Heart left ventricle (tissue), 16 donors: ENCODE data around the gene FOLR2. TPM values are rescaled to one million over a fixed set of nuclear protein-coding genes. Genes with fewer than 3 reads are reported as not detected.
A peak's percentile ranks its signal among the peaks of the same experiment; 100 is the strongest.

Source experiments
- ATAC-seq, 4 donors: fragments of 200-7000 bp; cut with Tn5 transposase; one replicate each; pipeline ENCODE4 v1.9.1; 2020 to 2022; ENCODE audit warnings: moderate library complexity in 4 of 4, mild to moderate bottlenecking in 3 of 4, moderate number of reproducible peaks in 1 of 4
- DNase-seq, 5 donors: peaks; one replicate each; pipeline ENCODE4 v3.0.0-alpha.2; 2020
- H3K27ac ChIP-seq, 12 donors: fragments of 200-600 bp; sonication (generic) in 4 of 12; one replicate each; pipeline versions ENCODE4 v1.5.0 to v1.8.0; 2016 to 2022; ENCODE audit warnings: mild to moderate bottlenecking in 2 of 12
- H3K27me3 ChIP-seq, 9 donors: fragments of 200-600 bp; sonication (generic) in 2 of 9; one replicate each; pipeline versions ENCODE4 v1.5.1 to v1.8.0; 2016 to 2022; ENCODE audit warnings: mild to moderate bottlenecking in 3 of 9
- H3K36me3 ChIP-seq, 9 donors: fragments of 200-600 bp; sonication (generic) in 2 of 9; one replicate each; pipeline versions ENCODE4 v1.5.0 to v1.8.0; 2018 to 2022; ENCODE audit warnings: mild to moderate bottlenecking in 2 of 9
- H3K4me1 ChIP-seq, 12 donors: fragments of 200-600 bp; sonication (generic) in 4 of 12; one replicate each; pipeline versions ENCODE4 v1.5.0 to v1.8.0; 2016 to 2022; ENCODE audit warnings: mild to moderate bottlenecking in 3 of 12
- H3K4me3 ChIP-seq, 12 donors: fragments of 200-600 bp; sonication (generic) in 4 of 12; one replicate each; pipeline versions ENCODE4 v1.5.0 to v1.8.0; 2017 to 2022; ENCODE audit warnings: mild to moderate bottlenecking in 9 of 12, moderate library complexity in 4 of 12
- H3K9me3 ChIP-seq, 12 donors: fragments of 200-600 bp; sonication (generic) in 4 of 12; one replicate each; pipeline versions ENCODE4 v1.5.0 to v1.8.0; 2016 to 2022; ENCODE audit warnings: mild to moderate bottlenecking in 1 of 12
- CTCF ChIP-seq, 12 donors: fragments of 200-600 bp; sonication (generic) in 4 of 12; IDR thresholded peaks; one replicate each; pipeline versions ENCODE4 v1.5.0 to v1.8.0; 2018 to 2022; ENCODE audit warnings: antibody characterized with exemption in 12 of 12, mild to moderate bottlenecking in 5 of 12
- POLR2A ChIP-seq, 2 donors: fragments of 450-650 bp; IDR thresholded peaks; one replicate each; pipeline ENCODE4 v1.6.1; 2017; ENCODE audit warnings: antibody characterized with exemption in 2 of 2, mild to moderate bottlenecking in 2 of 2, moderate library complexity in 2 of 2
- WGBS, 4 donors: extraction: QIAGEN DNeasy Blood & Tissue Kit in 2 of 4; methylation state at CpG; one replicate each; pipeline versions ENCODE4 v1.1.5 to v1.1.7; 2013 to 2018; 5-methylcytosine and 5-hydroxymethylcytosine counted together
- intact Hi-C, 10 donors: fragments of 100-400 bp; cut with DNase I; formaldehyde crosslinking; loops; one replicate each; pipeline versions ENCODE4 v1.11.1 to v1.14.2; 2022
- polyA plus RNA-seq, 2 donors: library from polyadenylated mRNA; stranded (reverse); fragments of 200-250 nt; gene quantifications; one replicate each; pipeline ENCODE4 v1.2.3, GENCODE V29; 2013
- total RNA-seq, 9 donors: library from RNA; depleted of rRNA in 2 of 9; stranded (reverse); fragments of >200 nt in 2 of 9; fragmentation: NEBNext Ultra II Directional in 3 of 9; extraction: Animal tissue kit (Norgen Biotek cat#: 25700) in 3 of 9; gene quantifications; one replicate each; pipeline versions ENCODE4 v1.1.0 to v1.2.4, GENCODE V29; 2016 to 2023
- donor health status: ischemic (EF 13 %, LVEDD 7.1; RV severe dilation, severe dysfunction).
- donor health status: healthy with polysubstance abuse.
- donor health status: DM: no; HTN: yes; CAD: no.
- donor health status: DM: no; HTN: no; CAD: no.
- donor health status: ischemic (EF 25% LVEDD 6.9; RV normal size, moderate dysfunction).
- donor health status: ischemic (EF 25% LVEDD 5.7; RV mildly dilated, moderate dysfunction).
- donor health status: healthy.
- donor health status: DM: yes; HTN: yes; CAD: no.
- donor health status: ischemic (EF 35%, LVEDD 5.7; RV mildly dilated, moderate dysfunction).
- donor health status: nonischemic (EF 11% LVEDD 7.7; RV severe dilation, severe dysfunction).
- donor health status: DM: yes; HTN: yes; CAD: no.
- donor health status: PGD.
- donor health status: ischemic (EF 29% LVEDD 5.4; RV normal size, mild dysfunction).
- donor health status: nonischemic (EF 23%, LVEDD 6.1; RV moderate dilation, normal function).

Gene FOLR2
- total and polyA plus RNA-seq, 11 donors: 5.0 to 136 (median 14.6) TPM

- peak in 1 of 4 donors; percentile 1 for ATAC-seq
- H3K27me3 ChIP-seq: peaks cover 12 to 45% (median 31%) of the 10 kb centered on the region in 9 donors
- H3K27ac ChIP-seq: peak overlapping the region in 5 of 12 donors; percentile 39 to 78 (median 52)
- peaks cover 0 to 47% (median 42%) of the 10 kb centered on the region in 9 donors for H3K36me3 ChIP-seq
- intact Hi-C loops: loop anchor here in 1 of 10 donors (10.0 kb wide), 1 partner anchor 176 kb away; no protein-coding TSS in a partner anchor
- H3K4me3 ChIP-seq: peak overlapping the region in 5 of 12 donors; percentile 43 to 56 (median 47)
- peaks cover 0 to 44% (median 31%) of the 10 kb centered on the region in 12 donors for H3K4me1 ChIP-seq
- TF ChIP-seq POLR2A (IDR thresholded peaks at IDR 0.05) (no peak), CTCF (IDR thresholded peaks at IDR 0.05) (peak in 1 of 12 donors; percentile 11)
- WGBS, 4 donors: 70 to 79% (median 73%) methylated on average over 24 to 28 of the region's 28 CpGs
- no peak for DNase-seq
- H3K9me3 ChIP-seq: no peaks in the 10 kb centered on the region
These were observed 22.1 kb downstream of the FOLR2 start for GRCh38 chr11:72238492-72239312.

GRCh38 chr11:72239313-72239848 is 22.8 kb downstream of the FOLR2 start:
- ATAC-seq (peak; percentile 43 to 55 (median 52)), DNase-seq (peak; percentile 72 to 89 (median 80))
- no peak for TF ChIP-seq POLR2A (IDR thresholded peaks at IDR 0.05)
- no peak for TF ChIP-seq CTCF (IDR thresholded peaks at IDR 0.05)
- Histone ChIP-seq H3K27ac (peak overlapping the region in 7 of 12 donors; percentile 22 to 78 (median 42)), H3K27me3 (peaks cover 18 to 52% (median 38%) of the 10 kb centered on the region in 9 donors), H3K36me3 (peaks cover 0 to 40% (median 36%) of the 10 kb centered on the region in 9 donors), H3K9me3 (no peaks in the 10 kb centered on the region), H3K4me3 (peak overlapping the region; percentile 10 to 56 (median 46)), H3K4me1 (peaks cover 4 to 50% (median 31%) of the 10 kb centered on the region in 12 donors)
- intact Hi-C loops: loop anchor here in 1 of 10 donors (10.0 kb wide), 1 partner anchor 175 kb away; no protein-coding TSS in a partner anchor
- 11 to 18% (median 13%) methylated on average over 17 to 25 of the region's 25 CpGs for WGBS, 4 donors

DNA sequence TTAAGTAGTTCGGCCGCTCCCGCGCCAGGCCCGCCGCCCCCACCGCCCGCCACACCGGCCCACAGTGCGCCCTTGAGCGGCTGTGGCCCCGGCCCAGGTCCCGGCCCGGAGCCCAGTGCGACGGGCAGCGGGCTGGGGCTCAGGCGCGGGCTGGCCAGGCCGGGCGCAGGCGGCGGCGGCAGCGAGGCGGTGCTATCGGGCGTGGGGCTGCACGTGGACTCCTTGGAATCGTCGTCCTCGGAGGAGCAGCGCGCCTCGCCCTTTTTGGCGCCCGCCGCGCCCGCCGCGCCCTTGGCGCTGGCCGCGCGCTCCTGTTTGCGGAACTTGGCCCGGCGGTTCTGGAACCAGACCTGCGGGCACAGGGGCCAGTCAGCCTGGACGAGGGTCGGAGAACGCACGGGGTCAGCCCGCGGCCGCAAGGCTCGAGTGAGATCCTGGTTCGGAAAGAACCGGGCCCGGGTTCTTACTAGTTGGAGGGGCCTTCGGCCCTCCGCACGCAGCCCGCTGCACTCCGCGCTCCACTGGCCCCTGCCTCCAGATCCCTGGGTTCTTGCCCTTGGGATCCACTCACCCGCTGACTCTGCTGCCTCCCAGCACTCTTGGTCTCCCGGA is 23.4 kb downstream of the FOLR2 start:
- Histone ChIP-seq H3K27me3 (peaks cover 24 to 58% (median 43%) of the 10 kb centered on the region in 9 donors), H3K4me3 (peak overlapping the region; percentile 10 to 56 (median 46)), H3K27ac (peak overlapping the region in 9 of 12 donors; percentile 22 to 78 (median 42)), H3K9me3 (no peaks in the 10 kb centered on the region), H3K4me1 (peaks cover 4 to 53% (median 31%) of the 10 kb centered on the region in 12 donors), H3K36me3 (peaks cover 0 to 35% (median 30%) of the 10 kb centered on the region in 9 donors)
- intact Hi-C loops: loop anchor here in 1 of 10 donors (10.0 kb wide), 1 partner anchor 175 kb away; no protein-coding TSS in a partner anchor
- peak in 3 of 4 donors; percentile 19 to 60 (median 53) for ATAC-seq
- peak in 4 of 5 donors; percentile 61 to 82 (median 72) for DNase-seq
- 1 to 5% (median 2%) methylated on average over 8 to 69 of the region's 69 CpGs for WGBS, 4 donors
- peak in 3 of 12 donors; percentile 12 to 28 (median 24) for TF ChIP-seq CTCF (IDR thresholded peaks at IDR 0.05)
- no peak for TF ChIP-seq POLR2A (IDR thresholded peaks at IDR 0.05)
